ENCODE results near the gene ZG16B.

ZG16B gene

GRCh38 chr16:2808181-2808580, 21.9 kb upstream of the ZG16B start:
- FAIRE-seq, result no peak

- FAIRE-seq, result no peak
Measured at GRCh38 chr16:2809149-2809760, 20.8 kb upstream of the ZG16B start.

- FAIRE-seq, result no peak
Measured at GRCh38 chr16:2810651-2811050, 19.5 kb upstream of the ZG16B start.

GRCh38 chr16:2811703-2812471, 18.2 kb upstream of the ZG16B start:
- FAIRE-seq, result no peak

GRCh38 chr16:2813771-2814221, 16.3 kb upstream of the ZG16B start:
- FAIRE-seq, result no peak

- FAIRE-seq, result no peak
Measured at GRCh38 chr16:2814551-2815298, 15.4 kb upstream of the ZG16B start.

GRCh38 chr16:2815299-2815771, 14.8 kb upstream of the ZG16B start:
- FAIRE-seq, result no peak

- no peak for FAIRE-seq
Measured at GRCh38 chr16:2816751-2817339, 13.3 kb upstream of the ZG16B start, which contains the start of gene PRSS21. Gene PRSS21 (plus strand): TSS chr16:2817237. CDS start chr16:2817269, 32 bp downstream.

GRCh38 chr16:2817340-2818271, 12.5 kb upstream of the ZG16B start:
- no peak for FAIRE-seq

- no peak for FAIRE-seq
Measured at GRCh38 chr16:2818272-2818876, 11.7 kb upstream of the ZG16B start.

- no peak for FAIRE-seq
Measured at GRCh38 chr16:2819179-2819938, 10.7 kb upstream of the ZG16B start.

- FAIRE-seq, result no peak
Measured at GRCh38 chr16:2819939-2820835, 9.9 kb upstream of the ZG16B start.

- FAIRE-seq, result no peak
Measured at GRCh38 chr16:2820836-2821486, 9.1 kb upstream of the ZG16B start.

GRCh38 chr16:2821487-2822157, 8.5 kb upstream of the ZG16B start:
- no peak for FAIRE-seq

- no peak for FAIRE-seq
Measured at GRCh38 chr16:2822158-2822495, 8.0 kb upstream of the ZG16B start.

- FAIRE-seq, result no peak
Measured at GRCh38 chr16:2822496-2822895, 7.6 kb upstream of the ZG16B start.

GRCh38 chr16:2824626-2825025, 5.5 kb upstream of the ZG16B start:
- FAIRE-seq, result no peak

- no peak for FAIRE-seq
Measured at GRCh38 chr16:2825049-2825742, 4.9 kb upstream of the ZG16B start.
